PFSK-1 (cell line): ENCODE data around the gene FHIP2A. TPM values are rescaled to one million over a fixed set of nuclear protein-coding genes. Genes with fewer than 3 reads are reported as not detected.

Experiments used
- FOXP2 ChIP-seq: optimal IDR thresholded peaks from 2 replicates; pipeline ENCODE3; 2011; ENCODE audit warnings: borderline replicate concordance, control low read depth, inconsistent platforms; ENCODE audit not compliant: insufficient read depth; ENCODE audit errors: extremely low read length, extremely low read depth
- POLR2AphosphoS5 ChIP-seq: IDR thresholded peaks from 2 replicates; pipeline ENCODE4 v1.6.1; 2012; ENCODE audit warnings: low read depth, mild to moderate bottlenecking, control low read depth, low read length, moderate library complexity
- SIN3A ChIP-seq: IDR thresholded peaks from 2 replicates; pipeline ENCODE4 v1.6.1; 2012; ENCODE audit warnings: mild to moderate bottlenecking, low read length, moderate library complexity, borderline replicate concordance; ENCODE audit not compliant: insufficient read depth
- TAF1 ChIP-seq: IDR thresholded peaks from 2 replicates; pipeline ENCODE4 v1.6.1; 2012; ENCODE audit warnings: low read length, control low read depth, borderline replicate concordance; ENCODE audit not compliant: insufficient read depth
- polyA plus RNA-seq: library from polyadenylated mRNA; unstranded; fragments of >200 nt; gene quantifications from one replicate; pipeline ENCODE4 v1.2.1, GENCODE V29; 2012; ENCODE audit warnings: low read depth, missing spikeins; ENCODE audit not compliant: insufficient read length
- TF ChIP-seq, protein P1 (sequence below), 2 experiments: IDR thresholded peaks; 2 replicates each; pipeline versions ENCODE4 v1.6.1 to v1.8.0; 2011 to 2012; ENCODE audit warnings: low read depth in 2 of 2, low read length in 2 of 2, control low read depth in 1 of 2, inconsistent platforms in 1 of 2, mild to moderate bottlenecking in 1 of 2, moderate library complexity in 1 of 2; ENCODE audit not compliant: insufficient read depth in 1 of 2

The FHIP2A gene, protein sequence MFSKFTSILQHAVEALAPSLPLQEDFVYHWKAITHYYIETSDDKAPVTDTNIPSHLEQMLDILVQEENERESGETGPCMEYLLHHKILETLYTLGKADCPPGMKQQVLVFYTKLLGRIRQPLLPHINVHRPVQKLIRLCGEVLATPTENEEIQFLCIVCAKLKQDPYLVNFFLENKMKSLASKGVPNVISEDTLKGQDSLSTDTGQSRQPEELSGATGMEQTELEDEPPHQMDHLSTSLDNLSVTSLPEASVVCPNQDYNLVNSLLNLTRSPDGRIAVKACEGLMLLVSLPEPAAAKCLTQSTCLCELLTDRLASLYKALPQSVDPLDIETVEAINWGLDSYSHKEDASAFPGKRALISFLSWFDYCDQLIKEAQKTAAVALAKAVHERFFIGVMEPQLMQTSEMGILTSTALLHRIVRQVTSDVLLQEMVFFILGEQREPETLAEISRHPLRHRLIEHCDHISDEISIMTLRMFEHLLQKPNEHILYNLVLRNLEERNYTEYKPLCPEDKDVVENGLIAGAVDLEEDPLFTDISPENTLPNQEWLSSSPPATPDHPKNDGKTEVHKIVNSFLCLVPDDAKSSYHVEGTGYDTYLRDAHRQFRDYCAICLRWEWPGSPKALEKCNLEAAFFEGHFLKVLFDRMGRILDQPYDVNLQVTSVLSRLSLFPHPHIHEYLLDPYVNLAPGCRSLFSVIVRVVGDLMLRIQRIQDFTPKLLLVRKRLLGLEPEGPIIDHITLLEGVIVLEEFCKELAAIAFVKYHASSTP
- polyA plus RNA-seq = 4.4 TPM

DNA sequence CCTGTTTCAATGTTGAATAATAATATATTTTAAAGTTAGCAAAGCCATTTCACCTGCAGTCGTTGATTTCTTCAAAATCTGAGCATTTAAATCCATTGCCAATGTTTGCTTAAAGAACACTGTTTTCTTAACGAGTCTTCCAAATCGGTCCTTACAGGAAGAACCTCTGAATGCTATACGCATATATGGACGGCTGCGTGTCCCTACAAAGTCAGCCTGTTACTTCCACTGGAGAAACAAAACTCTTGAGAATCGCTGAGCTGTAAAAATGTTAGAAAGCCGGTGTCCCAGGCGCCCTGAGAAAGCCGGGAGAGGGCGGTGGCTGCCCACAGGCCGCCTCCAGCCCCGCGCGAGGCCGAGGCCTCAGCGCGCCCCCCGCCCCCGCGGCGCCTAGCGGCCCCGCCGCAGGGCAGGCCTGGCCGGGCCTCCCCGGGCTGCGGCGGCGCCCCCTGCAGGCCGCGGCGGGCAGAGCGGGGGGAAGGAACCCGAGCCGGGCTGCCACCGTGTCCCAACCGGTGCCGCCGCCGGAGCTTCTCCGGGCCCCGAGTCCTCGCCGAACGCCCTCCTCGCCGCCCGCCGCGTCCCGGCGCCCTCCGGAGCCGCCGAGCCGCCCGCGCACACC is at the start of gene FHIP2A:
Gene FHIP2A, plus strand, starts transcription at position 488 of the 622 bp plus-strand sequence. CDS start 299 bp downstream, outside the sequence.
- TF ChIP-seq SIN3A (no peak), POLR2AphosphoS5 (no peak), FOXP2 (no peak), TAF1 (no peak)
- TF ChIP-seq, protein P1, sequence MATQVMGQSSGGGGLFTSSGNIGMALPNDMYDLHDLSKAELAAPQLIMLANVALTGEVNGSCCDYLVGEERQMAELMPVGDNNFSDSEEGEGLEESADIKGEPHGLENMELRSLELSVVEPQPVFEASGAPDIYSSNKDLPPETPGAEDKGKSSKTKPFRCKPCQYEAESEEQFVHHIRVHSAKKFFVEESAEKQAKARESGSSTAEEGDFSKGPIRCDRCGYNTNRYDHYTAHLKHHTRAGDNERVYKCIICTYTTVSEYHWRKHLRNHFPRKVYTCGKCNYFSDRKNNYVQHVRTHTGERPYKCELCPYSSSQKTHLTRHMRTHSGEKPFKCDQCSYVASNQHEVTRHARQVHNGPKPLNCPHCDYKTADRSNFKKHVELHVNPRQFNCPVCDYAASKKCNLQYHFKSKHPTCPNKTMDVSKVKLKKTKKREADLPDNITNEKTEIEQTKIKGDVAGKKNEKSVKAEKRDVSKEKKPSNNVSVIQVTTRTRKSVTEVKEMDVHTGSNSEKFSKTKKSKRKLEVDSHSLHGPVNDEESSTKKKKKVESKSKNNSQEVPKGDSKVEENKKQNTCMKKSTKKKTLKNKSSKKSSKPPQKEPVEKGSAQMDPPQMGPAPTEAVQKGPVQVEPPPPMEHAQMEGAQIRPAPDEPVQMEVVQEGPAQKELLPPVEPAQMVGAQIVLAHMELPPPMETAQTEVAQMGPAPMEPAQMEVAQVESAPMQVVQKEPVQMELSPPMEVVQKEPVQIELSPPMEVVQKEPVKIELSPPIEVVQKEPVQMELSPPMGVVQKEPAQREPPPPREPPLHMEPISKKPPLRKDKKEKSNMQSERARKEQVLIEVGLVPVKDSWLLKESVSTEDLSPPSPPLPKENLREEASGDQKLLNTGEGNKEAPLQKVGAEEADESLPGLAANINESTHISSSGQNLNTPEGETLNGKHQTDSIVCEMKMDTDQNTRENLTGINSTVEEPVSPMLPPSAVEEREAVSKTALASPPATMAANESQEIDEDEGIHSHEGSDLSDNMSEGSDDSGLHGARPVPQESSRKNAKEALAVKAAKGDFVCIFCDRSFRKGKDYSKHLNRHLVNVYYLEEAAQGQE (IDR thresholded peaks at IDR 0.05; ENCODE audit: insufficient read depth in 1 of 2, low read depth in 2 of 2, low read length in 2 of 2) = no peak

GRCh38 chr10:114772496-114773196 is 48.9 kb upstream of the FHIP2A start:
- TF ChIP-seq TAF1 (no peak), FOXP2 (no peak), POLR2AphosphoS5 (no peak), SIN3A (no peak)
- TF ChIP-seq, protein P1 (IDR thresholded peaks at IDR 0.05; ENCODE audit: insufficient read depth in 1 of 2, low read depth in 2 of 2, low read length in 2 of 2) = no peak

- TF ChIP-seq FOXP2 = no peak
- no peak for TF ChIP-seq TAF1
- no peak for TF ChIP-seq SIN3A
- no peak for TF ChIP-seq POLR2AphosphoS5
- TF ChIP-seq, protein P1 (IDR thresholded peaks at IDR 0.05; ENCODE audit: insufficient read depth in 1 of 2, low read depth in 2 of 2, low read length in 2 of 2) = no peak
These were observed 48.4 kb upstream of the FHIP2A start for GRCh38 chr10:114773197-114773532.

DNA sequence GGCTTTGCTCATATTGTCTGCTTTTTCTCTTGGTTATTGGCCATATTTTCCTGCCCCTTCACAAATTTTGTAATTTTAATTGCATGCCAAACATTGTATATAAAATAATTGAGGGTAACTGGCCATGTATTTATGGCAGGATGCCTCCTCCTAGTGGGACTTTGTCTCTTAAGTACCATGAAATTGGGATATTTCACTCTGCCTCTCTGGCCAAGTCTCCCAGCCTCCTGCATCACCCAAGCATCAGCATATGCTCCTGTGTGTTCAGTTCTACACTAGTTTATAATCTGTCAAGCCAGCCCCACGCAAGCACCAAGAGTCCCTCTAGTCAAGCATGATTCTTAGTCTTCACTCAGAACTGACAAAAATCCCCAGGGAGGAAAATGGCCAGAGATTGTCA is 44.2 kb upstream of the FHIP2A start:
- TF ChIP-seq POLR2AphosphoS5 = no peak

DNA sequence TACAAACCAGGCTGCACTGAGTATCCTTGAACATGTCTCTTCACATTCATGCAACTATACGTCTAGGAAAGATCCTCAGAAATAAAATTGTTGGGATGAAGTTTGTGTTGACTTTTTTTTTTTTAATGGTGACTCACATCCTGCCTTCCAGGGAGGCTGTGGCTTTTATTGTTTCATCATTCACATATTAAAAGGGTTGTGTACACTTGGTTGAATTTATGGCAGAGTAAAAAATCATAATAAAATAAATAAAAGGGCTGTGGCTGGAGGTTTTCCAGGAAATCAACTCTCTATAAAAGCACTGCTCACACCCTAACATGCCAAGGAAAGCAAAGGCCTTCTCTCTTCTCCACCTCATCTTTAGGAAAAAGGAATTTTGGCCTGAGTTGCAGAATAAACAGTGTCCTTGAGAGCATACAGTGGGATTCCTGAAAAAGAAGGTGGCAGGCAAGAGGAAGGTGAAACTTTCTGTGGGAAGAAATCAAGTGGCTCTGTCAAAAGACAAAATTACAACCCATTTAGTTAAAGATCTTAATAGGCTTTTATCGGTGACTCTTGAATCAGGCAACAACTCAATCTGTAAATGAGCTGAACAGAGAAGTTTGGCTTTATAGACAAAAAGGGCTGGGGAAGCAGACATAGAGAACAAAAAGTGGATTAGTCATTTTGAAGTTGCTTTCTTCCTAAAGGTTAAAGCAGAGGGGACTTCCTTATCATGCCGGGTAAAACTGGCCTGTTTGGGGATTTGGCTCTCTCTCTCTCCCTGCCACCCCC is 41.6 kb upstream of the FHIP2A start:
- TF ChIP-seq, protein P1 (IDR thresholded peaks at IDR 0.05; ENCODE audit: insufficient read depth in 1 of 2, low read depth in 2 of 2, low read length in 2 of 2) = no peak
- TF ChIP-seq SIN3A = no peak
- TF ChIP-seq FOXP2 = no peak
- no peak for TF ChIP-seq TAF1
- TF ChIP-seq POLR2AphosphoS5 = no peak
